NCI-H524 treated with DMSO at 0.1 percent for 48 hours (cell line): Measurements from ENCODE around the gene ZBTB44.
"Not testable (repeated sequence)": the region's sequence is repeated elsewhere in the genome, so short reads cannot be mapped to it uniquely, and the experiment has no call there.

Source experiments
- DNase-seq: peaks from one replicate; lab custom pipeline; 2025; lab: John Stamatoyannopoulos, UW

The ZBTB44 gene

GRCh38 chr11:130314750-130315285, at the start of gene ZBTB44:
Gene ZBTB44, minus strand, starts transcription at chr11:130314917. Its CDS starts 53,044 bp downstream, at chr11:130261873.
- peak; percentile 27 for DNase-seq

- DNase-seq, result no peak
Observed at GRCh38 chr11:130359419-130359818, 44.7 kb upstream of the ZBTB44 start.

- DNase-seq, result no peak
Observed at GRCh38 chr11:130358398-130358797, 43.7 kb upstream of the ZBTB44 start.

GRCh38 chr11:130347261-130347660, 32.5 kb upstream of the ZBTB44 start:
- no peak for DNase-seq

GRCh38 chr11:130344841-130345240, 30.1 kb upstream of the ZBTB44 start:
- no peak for DNase-seq

- DNase-seq, result no peak
Observed at GRCh38 chr11:130340671-130341319, 26.1 kb upstream of the ZBTB44 start.

- no peak for DNase-seq
Observed at GRCh38 chr11:130338667-130339066, 23.9 kb upstream of the ZBTB44 start.

GRCh38 chr11:130337281-130338089, 22.8 kb upstream of the ZBTB44 start:
- no peak for DNase-seq

- DNase-seq, result not testable (repeated sequence)
Observed at GRCh38 chr11:130331397-130331796, 16.7 kb upstream of the ZBTB44 start.

- no peak for DNase-seq
Observed at GRCh38 chr11:130330101-130330684, 15.5 kb upstream of the ZBTB44 start.

- DNase-seq, result no peak
Observed at GRCh38 chr11:130328420-130328819, 13.7 kb upstream of the ZBTB44 start.

GRCh38 chr11:130327716-130328115, 13.0 kb upstream of the ZBTB44 start:
- DNase-seq, result no peak

GRCh38 chr11:130325691-130326090, 11.0 kb upstream of the ZBTB44 start:
- no peak for DNase-seq

GRCh38 chr11:130323452-130324450, 9.0 kb upstream of the ZBTB44 start:
- DNase-seq, result no peak

GRCh38 chr11:130322126-130322525, 7.4 kb upstream of the ZBTB44 start:
- no peak for DNase-seq

- DNase-seq, result no peak
Observed at GRCh38 chr11:130318031-130318673, 3.4 kb upstream of the ZBTB44 start.

- DNase-seq, result no peak
Observed at GRCh38 chr11:130315354-130315970, 745 bp upstream of the ZBTB44 start.

- DNase-seq, result no peak
Observed at GRCh38 chr11:130314184-130314749, 450 bp downstream of the ZBTB44 start.

- no peak for DNase-seq
Observed at GRCh38 chr11:130313383-130314183, 1.1 kb downstream of the ZBTB44 start.
